AG20443 (cell line): ENCODE results near the gene AARS2.
A peak's percentile ranks its signal among the peaks of the same experiment; 100 is the strongest.

Experiments used
- DNase-seq: peaks from one replicate; pipeline ENCODE4 v3.0.0; 2012; ENCODE audit warnings: low spot score, mixed read lengths

The AARS2 gene

GRCh38 chr6:44262467-44263353 lies 50.4 kb downstream of the AARS2 start:
- DNase-seq = no peak

- no peak for DNase-seq
Measured at GRCh38 chr6:44261581-44261980, 51.6 kb downstream of the AARS2 start.

- no peak for DNase-seq
Measured at GRCh38 chr6:44260451-44261297, 52.5 kb downstream of the AARS2 start.

GRCh38 chr6:44260011-44260410 lies 53.1 kb downstream of the AARS2 start:
- DNase-seq = no peak

- no peak for DNase-seq
Measured at GRCh38 chr6:44258921-44259320, 54.2 kb downstream of the AARS2 start.

GRCh38 chr6:44258325-44258863 lies 54.8 kb downstream of the AARS2 start:
- no peak for DNase-seq

- DNase-seq = no peak
Measured at GRCh38 chr6:44257753-44258324, 55.3 kb downstream of the AARS2 start.

GRCh38 chr6:44257025-44257752 lies 56.0 kb downstream of the AARS2 start, which contains the start of gene SLC35B2:
SLC35B2 (minus strand) TSS chr6:44257528; CDS start chr6:44257410, 118 bp downstream.
- DNase-seq = peak; percentile 94

GRCh38 chr6:44256775-44257024 lies 56.4 kb downstream of the AARS2 start:
- DNase-seq = peak; percentile 64

- DNase-seq = no peak
Measured at GRCh38 chr6:44255871-44256774, 57.0 kb downstream of the AARS2 start.

- DNase-seq = no peak
Measured at GRCh38 chr6:44255105-44255808, 57.9 kb downstream of the AARS2 start.

- DNase-seq = no peak
Measured at GRCh38 chr6:44254191-44255104, 58.7 kb downstream of the AARS2 start.

- DNase-seq = no peak
Measured at GRCh38 chr6:44253307-44254101, 59.6 kb downstream of the AARS2 start.

GRCh38 chr6:44251576-44252524 lies 61.3 kb downstream of the AARS2 start:
- DNase-seq = no peak

GRCh38 chr6:44250718-44251123 lies 62.4 kb downstream of the AARS2 start:
- no peak for DNase-seq

GRCh38 chr6:44250067-44250717 lies 63.0 kb downstream of the AARS2 start:
- no peak for DNase-seq
